HCT116 (cell line): ENCODE data around the gene HSD3B2. TPM values are rescaled to one million over a fixed set of nuclear protein-coding genes. Genes with fewer than 3 reads are reported as not detected.

Experiments
- ATAC-seq: fragments of 200-7000 bp; cut with Tn5 transposase; 2 replicates; pipeline ENCODE4 v1.9.1; 2020; ENCODE audit warnings: mild to moderate bottlenecking, moderate library complexity
- BruUV-seq: library from RNA; stranded (reverse); fragments of 400-500 nt; replicated peaks from 2 replicates; lab custom pipeline; 2021; lab: Mats Ljungman, UMichigan
- CTCF ChIA-PET: fragments of 300-600 bp; sonication (Branson Sonifier 250); formaldehyde crosslinking; loops from one replicate; lab custom pipeline; 2021; ENCODE audit warnings: antibody characterized with exemption; lab: Charles Lee
- POLR2A ChIA-PET: fragments of 300-600, 350-600 bp; sonication (Branson Sonifier 250); formaldehyde crosslinking; loops from one replicate; lab custom pipeline; 2021; ENCODE audit warnings: antibody characterized with exemption; lab: Charles Lee
- RAD21 ChIA-PET, 2 experiments: fragments of 300-600 bp; sonication (Branson Sonifier 250); formaldehyde crosslinking; loops; one replicate each; lab custom pipeline; 2023; ENCODE audit warnings: low total read pairs in 2 of 2; ENCODE audit not compliant: uncharacterized antibody in 2 of 2, unreplicated experiment in 2 of 2, low non-redundant PET in 1 of 2; lab: Charles Lee
- DNase-seq: peaks from one replicate; pipeline ENCODE4 v3.0.0-alpha.2; 2010; ENCODE audit warnings: low read depth, low spot score
- H2AFZ ChIP-seq: fragments of 200-600 bp; shearing (Covaris generic), sonication (generic); 2 replicates; pipeline ENCODE4 v1.6.1; 2017; ENCODE audit warnings: low read depth, mixed run types, mixed read lengths, antibody characterized with exemption, low read length; ENCODE audit not compliant: poor library complexity, severe bottlenecking
- H3K27ac ChIP-seq: 2 replicates; pipeline ENCODE4 v1.5.1; 2012; ENCODE audit warnings: low read depth, low read length
- H3K27me3 ChIP-seq: fragments of 200-600 bp; sonication (generic); 2 replicates; pipeline ENCODE4 v1.6.1; 2016; ENCODE audit warnings: mixed run types, low read length, mixed read lengths; ENCODE audit not compliant: insufficient read depth
- H3K36me3 ChIP-seq, 2 experiments: fragments of 200-500 bp in 1 of 2; fragments of 200-600 bp in 1 of 2; sonication (Bioruptor generic) in 1 of 2; sonication (generic) in 1 of 2; 2 replicates each; pipeline versions ENCODE4 v1.5.1 to v1.6.1; 2014 to 2016; ENCODE audit warnings: low read length in 2 of 2, inconsistent platforms in 1 of 2, mixed read lengths in 1 of 2, mixed run types in 1 of 2; ENCODE audit not compliant: insufficient read depth in 2 of 2, control insufficient read depth in 1 of 2
- H3K4me1 ChIP-seq, 2 experiments: fragments of 200-600 bp in 1 of 2; sonication (generic) in 1 of 2; 2 replicates each; pipeline versions ENCODE4 v1.5.1 to v1.6.1; 2012 to 2017; ENCODE audit warnings: low read length in 2 of 2, inconsistent platforms in 1 of 2, mild to moderate bottlenecking in 1 of 2, mixed read lengths in 1 of 2, mixed run types in 1 of 2, moderate library complexity in 1 of 2; ENCODE audit not compliant: insufficient read depth in 2 of 2, control insufficient read depth in 1 of 2
- H3K4me2 ChIP-seq: fragments of 200-600 bp; sonication (generic); 2 replicates; pipeline ENCODE4 v1.6.1; 2017; ENCODE audit warnings: mixed run types, low read length, mixed read lengths
- H3K4me3 ChIP-seq, 2 experiments: fragments of 200-600 bp in 1 of 2; sonication (generic) in 1 of 2; replicated peaks in 1 of 2; 2 replicates each; pipeline ENCODE4 v1.5.1; 2011 to 2016; ENCODE audit warnings: low read length in 2 of 2, control low read depth in 1 of 2, low read depth in 1 of 2, mild to moderate bottlenecking in 1 of 2, mixed read lengths in 1 of 2, mixed run types in 1 of 2
- H3K79me2 ChIP-seq: fragments of 200-600 bp; sonication (generic); 2 replicates; pipeline ENCODE4 v1.6.1; 2017; ENCODE audit warnings: mild to moderate bottlenecking, mixed run types, low read length, moderate library complexity, mixed read lengths; ENCODE audit not compliant: insufficient read depth
- H3K9ac ChIP-seq: fragments of 200-600 bp; sonication (generic); 2 replicates; pipeline ENCODE4 v1.6.1; 2016; ENCODE audit warnings: low read length, mixed read lengths
- H3K9me2 ChIP-seq: fragments of 200-600 bp; sonication (generic), shearing (Covaris generic); 2 replicates; pipeline ENCODE4 v1.6.1; 2017; ENCODE audit warnings: mixed run types, mild to moderate bottlenecking, moderate library complexity; ENCODE audit not compliant: insufficient read depth
- H3K9me3 ChIP-seq, 2 experiments: fragments of 200-500 bp in 1 of 2; fragments of 200-600 bp in 1 of 2; sonication (Bioruptor generic) in 1 of 2; sonication (generic) in 1 of 2; 2 replicates each; pipeline ENCODE4 v1.6.1; 2014 to 2017; ENCODE audit warnings: low read length in 2 of 2, mixed read lengths in 2 of 2, inconsistent platforms in 1 of 2, low read depth in 1 of 2, mild to moderate bottlenecking in 1 of 2, mixed run types in 1 of 2, moderate library complexity in 1 of 2; ENCODE audit not compliant: control insufficient read depth in 1 of 2, insufficient read depth in 1 of 2
- H4K20me1 ChIP-seq: fragments of 200-600 bp; sonication (generic), shearing (Covaris generic); 2 replicates; pipeline ENCODE4 v1.6.1; 2017; ENCODE audit warnings: mixed run types, mild to moderate bottlenecking, moderate library complexity; ENCODE audit not compliant: insufficient read depth
- CBX3 ChIP-seq: IDR thresholded peaks from 2 replicates; pipeline ENCODE4 v1.6.1; 2012; ENCODE audit warnings: low read depth
- EZH2 ChIP-seq: fragments of 200-600 bp; sonication (generic); IDR thresholded peaks from 2 replicates; pipeline ENCODE4 v1.6.1; 2017; ENCODE audit warnings: antibody characterized with exemption, mixed run types
- FOSL1 ChIP-seq: IDR thresholded peaks from 2 replicates; pipeline ENCODE4 v1.6.1; 2012; ENCODE audit warnings: low read depth
- JUND ChIP-seq: IDR thresholded peaks from 2 replicates; pipeline ENCODE4 v1.6.1; 2012
- SP1 ChIP-seq: IDR thresholded peaks from 2 replicates; pipeline ENCODE4 v1.6.1; 2012; ENCODE audit warnings: low read depth
- ZFX ChIP-seq: fragments of 450-650 bp; IDR thresholded peaks from 2 replicates; pipeline ENCODE4 v1.6.1; 2017
- intact Hi-C: fragments of 100-400 bp; cut with micrococcal nuclease; formaldehyde crosslinking; loops from 2 replicates; pipeline ENCODE4 v1.10.0; 2022
- total RNA-seq: library from RNA; stranded (reverse); gene quantifications from one replicate; pipeline ENCODE4 v1.2.1, GENCODE V29; 2021; ENCODE audit not compliant: unreplicated experiment
- TF ChIP-seq, protein P1 (sequence below): IDR thresholded peaks from 2 replicates; pipeline ENCODE4 v1.6.1; 2011; ENCODE audit warnings: mild to moderate bottlenecking, low read length, moderate library complexity; ENCODE audit not compliant: insufficient replicate concordance; ENCODE audit errors: extremely low read depth
- TF ChIP-seq, protein P2 (sequence below), 3 experiments: fragments of 200-600 bp in 1 of 3; sonication (generic) in 1 of 3; IDR thresholded peaks in 2 of 3; conservative IDR thresholded peaks in 1 of 3; 2 replicates each; pipeline ENCODE4 v1.5.1; 2012 to 2017; ENCODE audit warnings: low read depth in 2 of 3, low read length in 2 of 3, antibody characterized with exemption in 1 of 3, borderline replicate concordance in 1 of 3, control low read depth in 1 of 3, mild to moderate bottlenecking in 1 of 3, mixed read lengths in 1 of 3, mixed run types in 1 of 3, moderate library complexity in 1 of 3; ENCODE audit not compliant: insufficient read depth in 1 of 3

The HSD3B2 gene
- total RNA-seq, 1 experiment from 2014 or later = 1.4 TPM

DNA sequence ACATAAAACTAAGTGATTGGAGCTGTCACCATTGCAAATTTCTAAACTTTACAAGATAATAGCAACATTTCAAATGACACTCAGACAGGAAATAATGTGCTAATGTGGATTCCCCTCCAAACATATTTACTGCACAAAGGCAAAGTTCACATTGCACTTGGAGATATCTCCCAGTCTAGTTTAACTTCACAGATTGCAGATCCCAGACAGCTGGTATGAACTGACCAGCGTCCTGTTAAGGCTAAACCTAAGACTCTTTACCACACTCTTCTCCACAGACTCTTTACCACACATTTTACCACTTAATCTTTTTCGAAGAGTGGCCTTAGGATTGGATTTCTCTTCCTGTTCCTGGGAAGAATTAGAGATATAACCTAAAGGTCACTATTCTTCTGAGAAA lies 51.5 kb downstream of the HSD3B2 start:
- no TSS peak for BruUV-seq
- no peak overlapping the region for H3K4me3 ChIP-seq
- no peak for DNase-seq
- H3K4me2 ChIP-seq = no peak overlapping the region
- no peaks in the 10 kb centered on the region for H4K20me1 ChIP-seq
- no peaks in the 10 kb centered on the region for H3K36me3 ChIP-seq
- H3K9ac ChIP-seq = no peak overlapping the region
- H3K9me3 ChIP-seq = no peaks in the 10 kb centered on the region
- no peak overlapping the region for H3K27ac ChIP-seq
- H3K27me3 ChIP-seq = peaks cover 16% of the 10 kb centered on the region; the same call in 1 of the 2 replicates
- RAD21 ChIA-PET = no interaction called here
- no peak overlapping the region for H2AFZ ChIP-seq
- no peaks in the 10 kb centered on the region for H3K4me1 ChIP-seq
- no peaks in the 10 kb centered on the region for H3K9me2 ChIP-seq
- intact Hi-C loops = no loop called here
- CTCF ChIA-PET = interaction anchor here (1.1 kb wide), 1 partner anchor 9 kb away, joined by 3 read pairs; no protein-coding TSS in a partner anchor
- TF ChIP-seq ZFX (no peak), FOSL1 (no peak), JUND (no peak), EZH2 (no peak), SP1 (no peak), CBX3 (no peak)
- TF ChIP-seq, protein P1, sequence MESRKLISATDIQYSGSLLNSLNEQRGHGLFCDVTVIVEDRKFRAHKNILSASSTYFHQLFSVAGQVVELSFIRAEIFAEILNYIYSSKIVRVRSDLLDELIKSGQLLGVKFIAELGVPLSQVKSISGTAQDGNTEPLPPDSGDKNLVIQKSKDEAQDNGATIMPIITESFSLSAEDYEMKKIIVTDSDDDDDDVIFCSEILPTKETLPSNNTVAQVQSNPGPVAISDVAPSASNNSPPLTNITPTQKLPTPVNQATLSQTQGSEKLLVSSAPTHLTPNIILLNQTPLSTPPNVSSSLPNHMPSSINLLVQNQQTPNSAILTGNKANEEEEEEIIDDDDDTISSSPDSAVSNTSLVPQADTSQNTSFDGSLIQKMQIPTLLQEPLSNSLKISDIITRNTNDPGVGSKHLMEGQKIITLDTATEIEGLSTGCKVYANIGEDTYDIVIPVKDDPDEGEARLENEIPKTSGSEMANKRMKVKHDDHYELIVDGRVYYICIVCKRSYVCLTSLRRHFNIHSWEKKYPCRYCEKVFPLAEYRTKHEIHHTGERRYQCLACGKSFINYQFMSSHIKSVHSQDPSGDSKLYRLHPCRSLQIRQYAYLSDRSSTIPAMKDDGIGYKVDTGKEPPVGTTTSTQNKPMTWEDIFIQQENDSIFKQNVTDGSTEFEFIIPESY = no peak
- TF ChIP-seq, protein P2, sequence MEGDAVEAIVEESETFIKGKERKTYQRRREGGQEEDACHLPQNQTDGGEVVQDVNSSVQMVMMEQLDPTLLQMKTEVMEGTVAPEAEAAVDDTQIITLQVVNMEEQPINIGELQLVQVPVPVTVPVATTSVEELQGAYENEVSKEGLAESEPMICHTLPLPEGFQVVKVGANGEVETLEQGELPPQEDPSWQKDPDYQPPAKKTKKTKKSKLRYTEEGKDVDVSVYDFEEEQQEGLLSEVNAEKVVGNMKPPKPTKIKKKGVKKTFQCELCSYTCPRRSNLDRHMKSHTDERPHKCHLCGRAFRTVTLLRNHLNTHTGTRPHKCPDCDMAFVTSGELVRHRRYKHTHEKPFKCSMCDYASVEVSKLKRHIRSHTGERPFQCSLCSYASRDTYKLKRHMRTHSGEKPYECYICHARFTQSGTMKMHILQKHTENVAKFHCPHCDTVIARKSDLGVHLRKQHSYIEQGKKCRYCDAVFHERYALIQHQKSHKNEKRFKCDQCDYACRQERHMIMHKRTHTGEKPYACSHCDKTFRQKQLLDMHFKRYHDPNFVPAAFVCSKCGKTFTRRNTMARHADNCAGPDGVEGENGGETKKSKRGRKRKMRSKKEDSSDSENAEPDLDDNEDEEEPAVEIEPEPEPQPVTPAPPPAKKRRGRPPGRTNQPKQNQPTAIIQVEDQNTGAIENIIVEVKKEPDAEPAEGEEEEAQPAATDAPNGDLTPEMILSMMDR (IDR thresholded peaks at IDR 0.05 in 2 of 3, conservative IDR thresholded peaks at IDR 0.05 in 1 of 3; ENCODE audit: borderline replicate concordance in 1 of 3, insufficient read depth in 1 of 3, low read depth in 2 of 3, low read length in 2 of 3) = no peak
- TF ChIP-seq, all 23 proteins: peak for 0
- no peaks in the 10 kb centered on the region for H3K79me2 ChIP-seq
- ATAC-seq = no peak
- POLR2A ChIA-PET = no interaction called here
